Inflammatory macrophage treated with lipopolysaccharide for 1 hour (primary cell): ENCODE results near the gene FGF18.

Experiments used
- DNase-seq, 2 donors: peaks; one replicate each; pipeline ENCODE4 v3.0.0-alpha.2; 2020 to 2022

Gene FGF18

DNA sequence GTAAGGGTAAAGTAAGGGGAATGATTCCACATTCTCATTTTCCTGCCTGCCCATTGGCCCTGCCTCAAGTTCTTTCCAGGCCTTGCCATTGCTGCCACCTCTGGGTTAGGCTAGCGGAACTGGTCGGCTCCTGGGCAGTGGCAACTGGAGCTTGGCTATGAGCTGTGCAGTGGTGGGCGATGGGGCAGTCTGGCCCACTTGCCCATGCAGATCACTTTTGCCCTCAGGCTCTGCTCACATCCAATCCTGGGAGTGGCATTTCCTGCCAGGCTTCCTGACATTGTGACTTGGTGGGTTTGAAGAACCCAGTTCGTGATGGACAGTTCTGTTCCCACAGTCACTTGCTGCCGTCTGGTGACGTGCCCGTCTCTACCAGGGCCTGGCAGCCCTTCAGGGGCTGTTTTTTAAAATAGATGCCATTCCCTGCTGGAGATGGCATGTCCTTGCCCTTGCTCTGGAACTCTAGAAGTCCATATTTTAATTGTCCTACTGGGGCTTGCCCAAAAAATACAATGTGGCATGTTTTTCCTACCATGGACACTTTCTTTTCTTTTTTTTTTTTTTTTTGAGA lies 86.1 kb downstream of the FGF18 start:
- no peak for DNase-seq

DNA sequence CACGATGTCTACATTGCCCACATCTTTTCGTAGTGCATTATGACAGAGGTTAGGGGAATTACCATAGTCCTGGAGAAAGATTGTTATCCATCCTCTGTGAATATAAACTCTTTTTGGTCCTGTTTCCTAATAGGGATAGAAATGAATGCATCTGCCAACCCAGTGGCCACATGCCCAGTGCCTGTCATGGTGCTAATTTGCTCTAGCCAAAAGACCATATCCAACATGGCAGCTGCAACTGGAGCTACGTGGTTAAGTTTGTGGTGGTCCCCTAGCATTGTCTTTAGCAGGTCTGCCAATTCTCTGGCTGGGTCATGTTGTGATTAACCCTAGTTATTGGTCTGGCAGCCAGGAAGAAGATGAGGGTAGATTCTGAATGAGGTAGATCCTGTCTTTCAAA lies 87.5 kb downstream of the FGF18 start:
- no peak for DNase-seq
